ENCODE results near the gene RPS27. TPM values are rescaled to one million over a fixed set of nuclear protein-coding genes. Genes with fewer than 3 reads are reported as not detected.

The RPS27 gene
- total and polyA plus RNA-seq, 10 of the 15 experiments (the other 5 are each of a cell fraction or from before 2014, with no cell fraction given), result 2,708 to 14,234 (median 8,874) TPM

- TF ChIP-seq SIX5 (IDR thresholded peaks at IDR 0.05; ENCODE audit: low read depth, low read length, severe bottlenecking) (peak; percentile 83), CREB1 (IDR thresholded peaks at IDR 0.05; ENCODE audit: low read depth) (peak; percentile 63), CUX1 (IDR thresholded peaks at IDR 0.05; ENCODE audit: insufficient replicate concordance, low read depth, low read length) (no peak), NRF1 (conservative IDR thresholded peaks at IDR 0.05; ENCODE audit: low read depth, low read length) (no peak), DPF2 (IDR thresholded peaks at IDR 0.05) (peak; percentile 63), PAX5 (IDR thresholded peaks at IDR 0.05; ENCODE audit: borderline replicate concordance, low read depth, low read length) (0 out of 2 replicates have a peak, but pooled peaks have one; percentile 19), MAX (IDR thresholded peaks at IDR 0.05; ENCODE audit: low read depth, low read length) (peak; percentile 31; the same call in 1 of the 2 replicates), POLR2AphosphoS2 (IDR thresholded peaks at IDR 0.05; ENCODE audit: low read depth, low read length) (peak; percentile 71), PAX8 (IDR thresholded peaks at IDR 0.05) (no peak), ZNF207 (IDR thresholded peaks at IDR 0.05; ENCODE audit: borderline replicate concordance) (0 out of 2 replicates have a peak, but pooled peaks have one; percentile 27), SIN3A (IDR thresholded peaks at IDR 0.05; ENCODE audit: low read depth, low read length) (peak; percentile 52), EGR1 (IDR thresholded peaks at IDR 0.05; ENCODE audit: borderline replicate concordance in 1 of 2, low read depth in 2 of 2, low read length in 2 of 2) (peak in 1 of 2 experiments; percentile 78; a peak in 2 of 3 replicates), POU2F2 (IDR thresholded peaks at IDR 0.05; ENCODE audit: borderline replicate concordance, low read depth, low read length) (peak; percentile 81; the same call in 2 of the 3 replicates), MLLT1 (IDR thresholded peaks at IDR 0.05) (0 out of 2 replicates have a peak, but pooled peaks have one; percentile 3), BACH1 (IDR thresholded peaks at IDR 0.05; ENCODE audit: borderline replicate concordance) (peak; percentile 1; the same call in 1 of the 2 replicates), RELA (IDR thresholded peaks at IDR 0.05; ENCODE audit: borderline replicate concordance, partially characterized antibody) (peak; percentile 18), NBN (IDR thresholded peaks at IDR 0.05) (0 out of 2 replicates have a peak, but pooled peaks have one; percentile 58), BHLHE40 (IDR thresholded peaks at IDR 0.05; ENCODE audit: borderline replicate concordance in 1 of 2, low read depth in 2 of 2, low read length in 1 of 2) (peak in 1 of 2 experiments; percentile 6; a peak in 1 of 4 replicates), NKRF (conservative IDR thresholded peaks at IDR 0.05) (peak; percentile 68; the same call in 1 of the 2 replicates)
Observed at GRCh38 chr1:153977250-153978240, 13.0 kb upstream of the RPS27 start, which contains the start of gene JTB (continued).
